Gastrocnemius medialis (tissue), 4 donors: Measurements from ENCODE around the gene MICOS13.

Experiments used
- CTCF ChIP-seq, 5 experiments: fragments of 450-650 bp in 3 of 5; fragments of 200-600 bp in 2 of 5; sonication (generic) in 2 of 5; IDR thresholded peaks in 4 of 5; conservative IDR thresholded peaks in 1 of 5; 1 replicate in 4 of 5; 2 replicates in 1 of 5; pipeline ENCODE4 v1.5.1; 2016 to 2019; ENCODE audit warnings: antibody characterized with exemption in 5 of 5, mild to moderate bottlenecking in 3 of 5, moderate library complexity in 3 of 5
- POLR2A ChIP-seq, 2 donors: fragments of 450-650 bp; IDR thresholded peaks; one replicate each; pipeline ENCODE4 v1.6.1; 2017; ENCODE audit warnings: antibody characterized with exemption in 2 of 2, mild to moderate bottlenecking in 2 of 2, moderate library complexity in 2 of 2

DNA sequence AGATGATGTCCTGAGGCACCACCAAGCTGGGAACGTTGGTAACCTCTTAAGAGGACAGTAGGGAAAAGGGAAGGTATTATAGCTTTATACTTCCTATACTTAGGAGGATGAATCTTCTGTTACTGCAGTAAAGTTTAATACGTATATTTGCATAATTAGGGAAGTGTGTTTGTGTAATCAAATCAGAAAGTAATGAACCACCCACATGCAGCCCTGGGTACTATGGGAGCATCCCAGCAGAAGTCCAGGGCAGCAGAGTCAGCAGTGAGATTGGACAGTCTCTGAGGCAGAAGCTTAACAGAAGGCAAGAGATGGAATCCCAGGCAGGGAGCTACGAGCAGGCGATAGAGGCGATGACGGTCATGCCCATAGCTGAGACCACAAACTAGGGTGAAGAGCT, 44.9 kb downstream of the MICOS13 start:
- TF ChIP-seq POLR2A (IDR thresholded peaks at IDR 0.05) (no peak), CTCF (IDR thresholded peaks at IDR 0.05 in 4 of 5, conservative IDR thresholded peaks at IDR 0.05 in 1 of 5) (no peak)
